Breast epithelium (tissue), 4 donors: Measurements from ENCODE around the gene BRAF. TPM values are rescaled to one million over a fixed set of nuclear protein-coding genes. Genes with fewer than 3 reads are reported as not detected.
A peak's percentile ranks its signal among the peaks of the same experiment; 100 is the strongest.

Experiments
- DNase-seq, 2 donors: peaks; one replicate each; pipeline ENCODE4 v3.0.0-alpha.2; 2019; ENCODE audit warnings: low spot score in 2 of 2
- H3K27ac ChIP-seq, 2 donors: fragments of 200-600 bp; sonication (generic) in 1 of 2; one replicate each; pipeline ENCODE4 v1.5.1; 2016 to 2019; ENCODE audit warnings: mild to moderate bottlenecking in 1 of 2
- H3K27me3 ChIP-seq, 2 donors: fragments of 200-600 bp; sonication (generic) in 1 of 2; one replicate each; pipeline versions ENCODE4 v1.5.1 to v1.6.0; 2017 to 2019; ENCODE audit warnings: control low read depth in 1 of 2, mild to moderate bottlenecking in 1 of 2
- H3K36me3 ChIP-seq: fragments of 200-600 bp; one replicate; pipeline ENCODE4 v1.5.1; 2019
- H3K4me1 ChIP-seq, 2 donors: fragments of 200-600 bp; sonication (generic); one replicate each; pipeline ENCODE4 v1.5.1; 2016 to 2019; ENCODE audit warnings: control low read depth in 1 of 2
- H3K4me3 ChIP-seq, 3 donors: fragments of 200-600 bp; sonication (generic); 1 replicate in 2 of 3; 2 replicates in 1 of 3; pipeline ENCODE4 v1.5.1; 2016 to 2019; ENCODE audit warnings: mild to moderate bottlenecking in 3 of 3, moderate library complexity in 2 of 3
- H3K9me3 ChIP-seq, 2 donors: fragments of 200-600 bp; sonication (generic) in 1 of 2; one replicate each; pipeline ENCODE4 v1.5.1; 2016 to 2019; ENCODE audit warnings: control low read depth in 1 of 2
- CTCF ChIP-seq, 3 donors: fragments of 450-650 bp; IDR thresholded peaks; one replicate each; pipeline ENCODE4 v1.5.1; 2016 to 2017; ENCODE audit warnings: antibody characterized with exemption in 3 of 3, mild to moderate bottlenecking in 3 of 3, moderate library complexity in 3 of 3
- POLR2A ChIP-seq: fragments of 450-650 bp; IDR thresholded peaks from one replicate; pipeline ENCODE4 v1.6.1; 2016; ENCODE audit warnings: antibody characterized with exemption, mild to moderate bottlenecking, moderate library complexity
- POLR2AphosphoS5 ChIP-seq, 3 donors: sonication (generic); formaldehyde crosslinking; IDR thresholded peaks; one replicate each; pipeline ENCODE4 v1.6.1; 2017; ENCODE audit warnings: antibody characterized with exemption in 3 of 3
- intact Hi-C: fragments of 100-400 bp; cut with DNase I; formaldehyde crosslinking; loops from one replicate; pipeline ENCODE4 v1.15.1; 2023; ENCODE audit warnings: low total_unique reads
- total RNA-seq, 3 donors: library from RNA; depleted of rRNA; stranded (reverse); fragments of >200 nt; gene quantifications; one replicate each; pipeline ENCODE4 v1.1.0, GENCODE V29; 2016

The BRAF gene
- total RNA-seq, 3 donors from 2014 or later = 42.1 to 106 (median 64.9) TPM

GRCh38 chr7:140674899-140675701 lies 249.6 kb downstream of the BRAF start:
- TF ChIP-seq POLR2AphosphoS5 (IDR thresholded peaks at IDR 0.05) (no peak), POLR2A (no peak), CTCF (IDR thresholded peaks at IDR 0.05) (no peak)
- H3K4me1 ChIP-seq = peaks cover 2 to 4% of the 10 kb centered on the region in 2 donors
- DNase-seq = no peak
- no peak overlapping the region for H3K4me3 ChIP-seq
- intact Hi-C loops = no loop called here
- H3K36me3 ChIP-seq = peaks cover 7% of the 10 kb centered on the region
- H3K27ac ChIP-seq = no peak overlapping the region
- no peaks in the 10 kb centered on the region for H3K27me3 ChIP-seq
- no peaks in the 10 kb centered on the region for H3K9me3 ChIP-seq

GRCh38 chr7:140674356-140674800 lies 250.4 kb downstream of the BRAF start:
- Histone ChIP-seq H3K27me3 (no peaks in the 10 kb centered on the region), H3K9me3 (no peaks in the 10 kb centered on the region), H3K36me3 (peaks cover 7% of the 10 kb centered on the region), H3K27ac (no peak overlapping the region), H3K4me1 (peaks cover 2 to 4% of the 10 kb centered on the region in 2 donors), H3K4me3 (peak overlapping the region in 1 of 3 donors; percentile 97)
- intact Hi-C loops = no loop called here
- TF ChIP-seq CTCF (IDR thresholded peaks at IDR 0.05) = no peak
- no peak for TF ChIP-seq POLR2A
- no peak for TF ChIP-seq POLR2AphosphoS5 (IDR thresholded peaks at IDR 0.05)
- DNase-seq = no peak

- H3K27me3 ChIP-seq = no peaks in the 10 kb centered on the region
- peak overlapping the region; percentile 93 to 95 for H3K27ac ChIP-seq
- H3K9me3 ChIP-seq = no peaks in the 10 kb centered on the region
- no peak for TF ChIP-seq POLR2AphosphoS5 (IDR thresholded peaks at IDR 0.05)
- no peak for TF ChIP-seq POLR2A
- TF ChIP-seq CTCF (IDR thresholded peaks at IDR 0.05) = no peak
- peak overlapping the region; percentile 67 to 97 (median 82) for H3K4me3 ChIP-seq
- peaks cover 2 to 4% of the 10 kb centered on the region in 2 donors for H3K4me1 ChIP-seq
- DNase-seq = no peak
- intact Hi-C loops = no loop called here
- H3K36me3 ChIP-seq = peaks cover 2% of the 10 kb centered on the region
These were observed 251.0 kb downstream of the BRAF start for GRCh38 chr7:140673774-140674155.

GRCh38 chr7:140673063-140673773 lies 251.5 kb downstream of the BRAF start:
- H3K9me3 ChIP-seq = no peaks in the 10 kb centered on the region
- peak; percentile 57 to 72 for DNase-seq

GRCh38 chr7:140672382-140673062 lies 252.2 kb downstream of the BRAF start, which contains the start of gene ADCK2:
TSS of gene ADCK2 (plus strand) at chr7:140672945. CDS start at chr7:140673331, 386 bp downstream.
- Histone ChIP-seq H3K27ac (peak within 1 kb of the TSS; percentile 93 to 95), H3K4me3 (peak within 1 kb of the TSS; percentile 67 to 97 (median 82)), H3K9me3 (no peaks in the 10 kb centered on the region), H3K4me1 (peaks cover 2 to 4% of the 10 kb centered on the region in 2 donors), H3K36me3 (no peaks in the 10 kb centered on the region), H3K27me3 (no peaks in the 10 kb centered on the region)
- DNase-seq = no peak
- intact Hi-C loops = no loop called here
- TF ChIP-seq POLR2AphosphoS5 (IDR thresholded peaks at IDR 0.05) = peak in 1 of 3 donors; percentile 9
- no peak for TF ChIP-seq POLR2A

More at GRCh38 chr7:140673063-140673773, 251.5 kb downstream of the BRAF start:
- Histone ChIP-seq H3K4me1 (peaks cover 2 to 4% of the 10 kb centered on the region in 2 donors), H3K36me3 (no peaks in the 10 kb centered on the region), H3K4me3 (peak overlapping the region; percentile 67 to 97 (median 82)), H3K27me3 (no peaks in the 10 kb centered on the region), H3K27ac (peak overlapping the region; percentile 93 to 95)
- intact Hi-C loops = no loop called here
- TF ChIP-seq POLR2AphosphoS5 (IDR thresholded peaks at IDR 0.05) (peak in 1 of 3 donors; percentile 26), POLR2A (no peak)
